Activated CD4-positive, alpha-beta T cell treated with anti-CD3 and anti-CD28 coated beads, Interleukin-2, amount 10 ng/mL, durations not matched to agents 24 days and 14 days (primary cell): Measurements from ENCODE around the gene TGFA. TPM values are rescaled to one million over a fixed set of nuclear protein-coding genes. Genes with fewer than 3 reads are reported as not detected.

Experiments
- DNase-seq: peaks from one replicate; pipeline ENCODE4 v3.0.0; 2022
- H3K27ac Mint-ChIP-seq: one replicate; pipeline ENCODE4 v1.8.0; 2022; ENCODE audit warnings: mild to moderate bottlenecking, mixed read lengths
- H3K27me3 Mint-ChIP-seq: one replicate; pipeline ENCODE4 v1.8.0; 2022; ENCODE audit warnings: mixed read lengths
- H3K36me3 Mint-ChIP-seq: one replicate; pipeline ENCODE4 v1.8.0; 2022; ENCODE audit warnings: low read depth, mild to moderate bottlenecking, mixed read lengths
- H3K4me1 Mint-ChIP-seq: one replicate; pipeline ENCODE4 v1.8.0; 2021; ENCODE audit warnings: mixed read lengths
- H3K4me3 Mint-ChIP-seq: one replicate; pipeline ENCODE4 v1.8.0; 2022; ENCODE audit warnings: mild to moderate bottlenecking, moderate library complexity, mixed read lengths
- H3K9me3 Mint-ChIP-seq: one replicate; pipeline ENCODE4 v1.8.0; 2021; ENCODE audit warnings: mixed read lengths
- intact Hi-C: fragments of 100-400 bp; cut with micrococcal nuclease; formaldehyde crosslinking; loops from one replicate; pipeline ENCODE4 v1.15.1; 2023
- total RNA-seq: library from RNA; stranded (reverse); gene quantifications from 2 replicates; pipeline ENCODE4 v1.2.3, GENCODE V29; 2022

The TGFA gene
- total RNA-seq, 1 donor from 2014 or later: not detected

- intact Hi-C loops: no loop called here
- no peak overlapping the region for H3K4me3 Mint-ChIP-seq
These were observed 110.6 kb downstream of the TGFA start for GRCh38 chr2:70443078-70443465.

GRCh38 chr2:70442301-70443077 is 111.1 kb downstream of the TGFA start:
- Mint-ChIP-seq H3K36me3 (no peaks in the 10 kb centered on the region), H3K9me3 (no peaks in the 10 kb centered on the region), H3K4me1 (peaks cover 22% of the 10 kb centered on the region), H3K27me3 (no peaks in the 10 kb centered on the region), H3K27ac (no peak overlapping the region), H3K4me3 (no peak overlapping the region)
- intact Hi-C loops: no loop called here
- peak; percentile 47 for DNase-seq

More at GRCh38 chr2:70443078-70443465, 110.6 kb downstream of the TGFA start:
- DNase-seq: peak; percentile 53
- Mint-ChIP-seq H3K9me3 (no peaks in the 10 kb centered on the region), H3K36me3 (no peaks in the 10 kb centered on the region), H3K27me3 (peaks cover 2% of the 10 kb centered on the region), H3K4me1 (peaks cover 22% of the 10 kb centered on the region), H3K27ac (no peak overlapping the region)

GRCh38 chr2:70440621-70441020 is 113.0 kb downstream of the TGFA start:
- DNase-seq: peak; percentile 85
- no peaks in the 10 kb centered on the region for H3K36me3 Mint-ChIP-seq

GRCh38 chr2:70435138-70435537 is 118.5 kb downstream of the TGFA start:
- Mint-ChIP-seq H3K36me3 (no peaks in the 10 kb centered on the region), H3K4me3 (no peak overlapping the region), H3K9me3 (no peaks in the 10 kb centered on the region), H3K4me1 (peaks cover 8% of the 10 kb centered on the region), H3K27ac (no peak overlapping the region), H3K27me3 (peaks cover 17% of the 10 kb centered on the region)
- intact Hi-C loops: no loop called here
- DNase-seq: no peak

More at GRCh38 chr2:70440621-70441020, 113.0 kb downstream of the TGFA start:
- H3K4me1 Mint-ChIP-seq: peaks cover 22% of the 10 kb centered on the region
- H3K27me3 Mint-ChIP-seq: peaks cover 12% of the 10 kb centered on the region
- H3K9me3 Mint-ChIP-seq: no peaks in the 10 kb centered on the region
- H3K4me3 Mint-ChIP-seq: peak overlapping the region; percentile 58
- H3K27ac Mint-ChIP-seq: peak overlapping the region; percentile 77
- intact Hi-C loops: no loop called here

GRCh38 chr2:70433315-70433714 is 120.3 kb downstream of the TGFA start:
- intact Hi-C loops: no loop called here
- Mint-ChIP-seq H3K27me3 (peaks cover 17% of the 10 kb centered on the region), H3K9me3 (no peaks in the 10 kb centered on the region), H3K36me3 (no peaks in the 10 kb centered on the region), H3K4me1 (no peaks in the 10 kb centered on the region), H3K4me3 (no peak overlapping the region), H3K27ac (no peak overlapping the region)
- no peak for DNase-seq

- Mint-ChIP-seq H3K4me1 (no peaks in the 10 kb centered on the region), H3K27ac (no peak overlapping the region), H3K36me3 (no peaks in the 10 kb centered on the region), H3K27me3 (peaks cover 16% of the 10 kb centered on the region), H3K4me3 (no peak overlapping the region), H3K9me3 (no peaks in the 10 kb centered on the region)
- intact Hi-C loops: no loop called here
- peak; percentile 29 for DNase-seq
These were observed 121.8 kb downstream of the TGFA start for GRCh38 chr2:70431716-70432347.

GRCh38 chr2:70426341-70426740 is 127.3 kb downstream of the TGFA start:
- H3K4me1 Mint-ChIP-seq: no peaks in the 10 kb centered on the region
- peaks cover 13% of the 10 kb centered on the region for H3K27me3 Mint-ChIP-seq
- no peak overlapping the region for H3K27ac Mint-ChIP-seq
- no peaks in the 10 kb centered on the region for H3K9me3 Mint-ChIP-seq
- H3K36me3 Mint-ChIP-seq: no peaks in the 10 kb centered on the region
- H3K4me3 Mint-ChIP-seq: no peak overlapping the region
- intact Hi-C loops: no loop called here
- no peak for DNase-seq

GRCh38 chr2:70425682-70426301 is 127.8 kb downstream of the TGFA start:
- no peaks in the 10 kb centered on the region for H3K4me1 Mint-ChIP-seq
- intact Hi-C loops: no loop called here
- H3K27me3 Mint-ChIP-seq: peaks cover 14% of the 10 kb centered on the region
- H3K4me3 Mint-ChIP-seq: no peak overlapping the region
- H3K27ac Mint-ChIP-seq: no peak overlapping the region
- DNase-seq: no peak
- no peaks in the 10 kb centered on the region for H3K36me3 Mint-ChIP-seq
- no peaks in the 10 kb centered on the region for H3K9me3 Mint-ChIP-seq

- peaks cover 19% of the 10 kb centered on the region for H3K27me3 Mint-ChIP-seq
- intact Hi-C loops: no loop called here
- H3K9me3 Mint-ChIP-seq: no peaks in the 10 kb centered on the region
- H3K27ac Mint-ChIP-seq: no peak overlapping the region
- H3K4me3 Mint-ChIP-seq: no peak overlapping the region
- H3K36me3 Mint-ChIP-seq: no peaks in the 10 kb centered on the region
- H3K4me1 Mint-ChIP-seq: no peaks in the 10 kb centered on the region
- DNase-seq: no peak
These were observed 132.9 kb downstream of the TGFA start for GRCh38 chr2:70420740-70421139.

- H3K36me3 Mint-ChIP-seq: no peaks in the 10 kb centered on the region
- no peaks in the 10 kb centered on the region for H3K4me1 Mint-ChIP-seq
These were observed 133.5 kb downstream of the TGFA start for GRCh38 chr2:70420143-70420542.

GRCh38 chr2:70418514-70418913 is 135.1 kb downstream of the TGFA start:
- intact Hi-C loops: no loop called here

More at GRCh38 chr2:70420143-70420542, 133.5 kb downstream of the TGFA start:
- no peak for DNase-seq
- Mint-ChIP-seq H3K27ac (no peak overlapping the region), H3K4me3 (no peak overlapping the region), H3K9me3 (no peaks in the 10 kb centered on the region), H3K27me3 (peaks cover 17% of the 10 kb centered on the region)
- intact Hi-C loops: no loop called here

GRCh38 chr2:70417011-70417410 is 136.6 kb downstream of the TGFA start:
- no peaks in the 10 kb centered on the region for H3K36me3 Mint-ChIP-seq
- no peak for DNase-seq
- H3K9me3 Mint-ChIP-seq: no peaks in the 10 kb centered on the region
- no peaks in the 10 kb centered on the region for H3K4me1 Mint-ChIP-seq
- intact Hi-C loops: no loop called here
- H3K27me3 Mint-ChIP-seq: peaks cover 25% of the 10 kb centered on the region
- no peak overlapping the region for H3K4me3 Mint-ChIP-seq
- H3K27ac Mint-ChIP-seq: no peak overlapping the region

More at GRCh38 chr2:70418514-70418913, 135.1 kb downstream of the TGFA start:
- H3K9me3 Mint-ChIP-seq: no peaks in the 10 kb centered on the region
- no peak for DNase-seq
- no peaks in the 10 kb centered on the region for H3K36me3 Mint-ChIP-seq
- peaks cover 23% of the 10 kb centered on the region for H3K27me3 Mint-ChIP-seq
- no peak overlapping the region for H3K4me3 Mint-ChIP-seq
- no peaks in the 10 kb centered on the region for H3K4me1 Mint-ChIP-seq
- H3K27ac Mint-ChIP-seq: no peak overlapping the region

GRCh38 chr2:70412294-70413070 is 141.1 kb downstream of the TGFA start:
- Mint-ChIP-seq H3K36me3 (no peaks in the 10 kb centered on the region), H3K4me1 (no peaks in the 10 kb centered on the region), H3K4me3 (no peak overlapping the region), H3K27me3 (peaks cover 32% of the 10 kb centered on the region), H3K27ac (no peak overlapping the region), H3K9me3 (no peaks in the 10 kb centered on the region)
- no peak for DNase-seq
- intact Hi-C loops: no loop called here
